Right atrium auricular region (tissue), 2 donors: Measurements from ENCODE around the gene RERE. TPM values are rescaled to one million over a fixed set of nuclear protein-coding genes. Genes with fewer than 3 reads are reported as not detected.
A peak's percentile ranks its signal among the peaks of the same experiment; 100 is the strongest.

Source experiments
- DNase-seq: peaks from one replicate; pipeline ENCODE4 v3.0.0-alpha.2; 2019; ENCODE audit warnings: low spot score
- H3K27ac ChIP-seq, 2 donors: fragments of 200-600 bp; sonication (generic); 1 replicate in 1 of 2; 2 replicates in 1 of 2; pipeline ENCODE4 v1.5.1; 2016 to 2019
- H3K27me3 ChIP-seq, 2 donors: fragments of 200-600 bp; sonication (generic); one replicate each; pipeline versions ENCODE4 v1.5.1 to v1.6.0; 2017 to 2019
- H3K36me3 ChIP-seq: fragments of 200-600 bp; sonication (generic); one replicate; pipeline ENCODE4 v1.5.1; 2016
- H3K4me1 ChIP-seq, 2 donors: fragments of 200-600 bp; sonication (generic); one replicate each; pipeline versions ENCODE4 v1.5.1 to v1.6.0; 2017 to 2019
- H3K4me3 ChIP-seq, 2 donors: fragments of 200-600 bp; sonication (generic); 1 replicate in 1 of 2; 2 replicates in 1 of 2; pipeline ENCODE4 v1.5.1; 2017 to 2019; ENCODE audit warnings: mild to moderate bottlenecking in 1 of 2, moderate library complexity in 1 of 2
- H3K9me3 ChIP-seq, 2 donors: fragments of 200-600 bp; sonication (generic); one replicate each; pipeline ENCODE4 v1.5.1; 2019
- CTCF ChIP-seq, 2 donors: fragments of 200-600 bp; sonication (generic); IDR thresholded peaks; one replicate each; pipeline ENCODE4 v1.5.1; 2019; ENCODE audit warnings: antibody characterized with exemption in 2 of 2
- total RNA-seq, 2 donors: library from RNA; depleted of rRNA; stranded (reverse); fragments of >200 nt; gene quantifications; one replicate each; pipeline ENCODE4 v1.1.0, GENCODE V29; 2016

Gene RERE
- total RNA-seq, 2 donors from 2014 or later, result 99.8 to 125 TPM

- H3K9me3 ChIP-seq, result no peaks in the 10 kb centered on the region
- no peak for TF ChIP-seq CTCF (IDR thresholded peaks at IDR 0.05)
- H3K36me3 ChIP-seq, result peaks cover 5% of the 10 kb centered on the region
- no peak for DNase-seq
- no peak overlapping the region for H3K4me3 ChIP-seq
- peaks cover 0 to 10% of the 10 kb centered on the region in 2 donors for H3K4me1 ChIP-seq
- H3K27ac ChIP-seq, result no peak overlapping the region
- H3K27me3 ChIP-seq, result no peaks in the 10 kb centered on the region
Measured at GRCh38 chr1:8325771-8326170, 491.7 kb downstream of the RERE start.

GRCh38 chr1:8324176-8324810 lies 493.1 kb downstream of the RERE start:
- Histone ChIP-seq H3K36me3 (peaks cover 5% of the 10 kb centered on the region), H3K4me1 (peaks cover 0 to 10% of the 10 kb centered on the region in 2 donors), H3K27ac (peak overlapping the region; percentile 4 to 74), H3K27me3 (no peaks in the 10 kb centered on the region), H3K4me3 (no peak overlapping the region), H3K9me3 (no peaks in the 10 kb centered on the region)
- no peak for DNase-seq
- TF ChIP-seq CTCF (IDR thresholded peaks at IDR 0.05), result no peak

- Histone ChIP-seq H3K9me3 (no peaks in the 10 kb centered on the region), H3K4me1 (peaks cover 0 to 12% of the 10 kb centered on the region in 2 donors), H3K27ac (peak overlapping the region; percentile 4 to 74), H3K27me3 (no peaks in the 10 kb centered on the region), H3K4me3 (no peak overlapping the region), H3K36me3 (peaks cover 5% of the 10 kb centered on the region)
- DNase-seq, result no peak
- no peak for TF ChIP-seq CTCF (IDR thresholded peaks at IDR 0.05)
Measured at GRCh38 chr1:8323706-8324105, 493.7 kb downstream of the RERE start.

GRCh38 chr1:8321612-8322011 lies 495.8 kb downstream of the RERE start:
- peaks cover 0 to 25% of the 10 kb centered on the region in 2 donors for H3K4me1 ChIP-seq
- DNase-seq, result no peak
- H3K9me3 ChIP-seq, result no peaks in the 10 kb centered on the region
- H3K27ac ChIP-seq, result no peak overlapping the region
- H3K4me3 ChIP-seq, result no peak overlapping the region
- no peak for TF ChIP-seq CTCF (IDR thresholded peaks at IDR 0.05)
- H3K27me3 ChIP-seq, result no peaks in the 10 kb centered on the region
- H3K36me3 ChIP-seq, result no peaks in the 10 kb centered on the region

GRCh38 chr1:8318436-8318835 lies 499.0 kb downstream of the RERE start:
- Histone ChIP-seq H3K4me3 (peak overlapping the region; percentile 57 to 78), H3K4me1 (peaks cover 0 to 28% of the 10 kb centered on the region in 2 donors), H3K27ac (peak overlapping the region in 1 of 2 donors; percentile 68), H3K27me3 (no peaks in the 10 kb centered on the region), H3K36me3 (no peaks in the 10 kb centered on the region), H3K9me3 (no peaks in the 10 kb centered on the region)
- DNase-seq, result no peak
- TF ChIP-seq CTCF (IDR thresholded peaks at IDR 0.05), result no peak
